GM12878 (cell line): ENCODE measurements around the gene PTMA. TPM values are rescaled to one million over a fixed set of nuclear protein-coding genes. Genes with fewer than 3 reads are reported as not detected.
A peak's percentile ranks its signal among the peaks of the same experiment; 100 is the strongest.

Experiments
- BCL11A ChIP-seq: IDR thresholded peaks from 2 replicates; pipeline ENCODE4 v1.6.1; 2011; ENCODE audit warnings: low read depth, low read length
- CEBPZ ChIP-seq: fragments of 150-350 bp; IDR thresholded peaks from 2 replicates; pipeline ENCODE4 v1.6.1; 2016; ENCODE audit warnings: low read depth, low read length
- CHD2 ChIP-seq: IDR thresholded peaks from 2 replicates; pipeline ENCODE4 v1.6.1; 2011; ENCODE audit warnings: low read depth, low read length, improper control_type of control experiment, borderline replicate concordance
- E2F4 ChIP-seq: IDR thresholded peaks from 2 replicates; pipeline ENCODE4 v1.6.1; 2012; ENCODE audit warnings: low read depth, low read length, improper control_type of control experiment
- ETV6 ChIP-seq, 2 experiments: fragments of 450-650 bp in 1 of 2; IDR thresholded peaks in 1 of 2; conservative IDR thresholded peaks in 1 of 2; 2 replicates each; pipeline ENCODE4 v1.6.1; 2014; ENCODE audit warnings: antibody characterized with exemption in 1 of 2, borderline replicate concordance in 1 of 2, low read depth in 1 of 2, mild to moderate bottlenecking in 1 of 2, moderate library complexity in 1 of 2
- FOS ChIP-seq: IDR thresholded peaks from 3 replicates; pipeline ENCODE4 v1.6.1; 2011; ENCODE audit warnings: borderline replicate concordance; ENCODE audit not compliant: insufficient read length; ENCODE audit errors: extremely low read depth
- IKZF1 ChIP-seq: fragments of 450-650 bp; conservative IDR thresholded peaks from 2 replicates; pipeline ENCODE4 v1.6.1; 2017; ENCODE audit warnings: antibody characterized with exemption, mild to moderate bottlenecking
- MYC ChIP-seq: IDR thresholded peaks from 2 replicates; pipeline ENCODE4 v1.6.1; 2011; ENCODE audit warnings: mild to moderate bottlenecking, low read length, moderate library complexity, inconsistent platforms; ENCODE audit not compliant: insufficient read depth, insufficient replicate concordance, insufficient read length, severe bottlenecking
- NFYB ChIP-seq: IDR thresholded peaks from 2 replicates; pipeline ENCODE4 v1.6.1; 2011; ENCODE audit warnings: low read depth, mild to moderate bottlenecking, low read length, improper control_type of control experiment, moderate library complexity; ENCODE audit not compliant: insufficient read depth
- PAX5 ChIP-seq: IDR thresholded peaks from 2 replicates; pipeline ENCODE4 v1.6.1; 2011; ENCODE audit warnings: low read depth, low read length, borderline replicate concordance
- REST ChIP-seq: IDR thresholded peaks from 2 replicates; pipeline ENCODE4 v1.6.1; 2012; ENCODE audit warnings: mild to moderate bottlenecking, low read depth, low read length
- SKIL ChIP-seq: fragments of 450-650 bp; IDR thresholded peaks from 2 replicates; pipeline ENCODE4 v1.6.1; 2017; ENCODE audit warnings: mild to moderate bottlenecking, low read depth, inconsistent platforms; ENCODE audit not compliant: poor library complexity, severe bottlenecking
- TBL1XR1 ChIP-seq: IDR thresholded peaks from 2 replicates; pipeline ENCODE4 v1.6.1; 2012; ENCODE audit warnings: low read depth, low read length, improper control_type of control experiment
- ZBTB33 ChIP-seq: fragments of 450-650 bp; IDR thresholded peaks from 2 replicates; pipeline ENCODE4 v1.6.1; 2017; ENCODE audit warnings: mild to moderate bottlenecking
- polyA plus RNA-seq, 11 experiments: library from polyadenylated mRNA; depleted of rRNA in 4 of 11; unstranded in 6 of 11; stranded (reverse) in 5 of 11; fragments of >200 nt; fragmentation: Nextera tagmentation in 4 of 11; fragmentation: Illumina TruSeq in 1 of 11; extraction: Ambion mirVana in 4 of 11; extraction: Trizol in 1 of 11; gene quantifications; 1 replicate in 1 of 11; 2 replicates in 10 of 11; pipeline versions ENCODE4 v1.2.1 to v1.2.3, GENCODE V29; 2011 to 2016; ENCODE audit warnings: inconsistent platforms in 2 of 11, missing spikeins in 2 of 11, low read depth in 1 of 11
- total RNA-seq, 4 experiments: library from RNA; depleted of rRNA in 3 of 4; stranded (reverse); fragments of >200 nt in 3 of 4; fragmentation: Illumina TruSeq in 1 of 4; extraction: Trizol in 1 of 4; gene quantifications; 2 replicates each; pipeline versions ENCODE4 v1.2.1 to v1.2.3, GENCODE V29; 2013 to 2021

PTMA gene
- total and polyA plus RNA-seq, 10 of the 15 experiments (the other 5 are each of a cell fraction or from before 2014, with no cell fraction given), result 1,144 to 5,018 (median 3,464) TPM

- TF ChIP-seq SKIL (peak; percentile 65), CEBPZ (no peak), ETV6 (conservative IDR thresholded peaks at IDR 0.05 in 1 of 2, IDR thresholded peaks at IDR 0.05 in 1 of 2; ENCODE audit: borderline replicate concordance in 1 of 2, low read depth in 1 of 2) (no peak), CHD2 (peak; percentile 94), E2F4 (peak; percentile 79; the same call in 1 of the 2 replicates), TBL1XR1 (peak; percentile 20; the same call in 1 of the 2 replicates), REST (peak; percentile 42), MYC (peak; percentile 87), NFYB (peak; percentile 98), PAX5 (peak; percentile 74; the same call in 1 of the 2 replicates), IKZF1 (peak; percentile 76), BCL11A (0 out of 2 replicates have a peak, but pooled peaks have one; percentile 2), ZBTB33 (0 out of 2 replicates have a peak, but pooled peaks have one; percentile 38), FOS (peak; percentile 60)
Observed at GRCh38 chr2:231706731-231707624, 1.3 kb upstream of the PTMA start (continued).
